Smooth muscle cell (in vitro differentiated cells): ENCODE results near the gene WDR4. TPM values are rescaled to one million over a fixed set of nuclear protein-coding genes. Genes with fewer than 3 reads are reported as not detected.
"Not testable (repeated sequence)": the region's sequence is repeated elsewhere in the genome, so short reads cannot be mapped to it uniquely, and the experiment has no call there.

Experiments used
- DNase-seq: peaks from one replicate; lab custom pipeline; 2025; ENCODE audit not compliant: unreplicated experiment; lab: John Stamatoyannopoulos, UW
- H2AFZ ChIP-seq: fragments of 200-600 bp; sonication (generic); 2 replicates; pipeline ENCODE4 v1.6.0; 2016; ENCODE audit warnings: antibody characterized with exemption, low read depth, mild to moderate bottlenecking
- H3F3A ChIP-seq: fragments of 200-600 bp; sonication (generic); 2 replicates; pipeline ENCODE4 v1.6.0; 2017; ENCODE audit warnings: antibody characterized with exemption, low read depth
- H3K27ac ChIP-seq: fragments of 200-600 bp; sonication (generic); 2 replicates; pipeline ENCODE4 v1.5.1; 2016; ENCODE audit warnings: low read depth, mild to moderate bottlenecking
- H3K27me3 ChIP-seq: fragments of 200-600 bp; sonication (generic); 2 replicates; pipeline ENCODE4 v1.6.1; 2016; ENCODE audit warnings: low read depth, mild to moderate bottlenecking
- H3K36me3 ChIP-seq: fragments of 200-600 bp; sonication (generic); 2 replicates; pipeline ENCODE4 v1.5.1; 2016; ENCODE audit warnings: low read depth
- H3K4me1 ChIP-seq: fragments of 200-600 bp; sonication (generic); 2 replicates; pipeline ENCODE4 v1.5.1; 2016; ENCODE audit warnings: low read depth
- H3K4me2 ChIP-seq: fragments of 200-600 bp; sonication (generic); 2 replicates; pipeline ENCODE4 v1.6.0; 2016; ENCODE audit warnings: mild to moderate bottlenecking
- H3K4me3 ChIP-seq: fragments of 200-600 bp; sonication (generic); 2 replicates; pipeline ENCODE4 v1.5.1; 2016; ENCODE audit warnings: mild to moderate bottlenecking
- H3K79me2 ChIP-seq: fragments of 200-600 bp; sonication (generic); 2 replicates; pipeline ENCODE4 v1.6.0; 2016; ENCODE audit warnings: low read depth, mild to moderate bottlenecking
- H3K9ac ChIP-seq: fragments of 200-600 bp; sonication (generic); 2 replicates; pipeline ENCODE4 v1.6.0; 2016; ENCODE audit warnings: low read depth
- H3K9me3 ChIP-seq: fragments of 200-600 bp; sonication (generic); replicated peaks from 2 replicates; pipeline ENCODE4 v1.5.1; 2016; ENCODE audit warnings: low read depth
- H4K20me1 ChIP-seq: fragments of 200-600 bp; sonication (generic); 2 replicates; pipeline ENCODE4 v1.6.0; 2016; ENCODE audit warnings: low read depth
- CTCF ChIP-seq: fragments of 200-600 bp; sonication (generic); IDR thresholded peaks from 2 replicates; pipeline ENCODE4 v1.5.1; 2017; ENCODE audit warnings: borderline replicate concordance, mild to moderate bottlenecking, antibody characterized with exemption; ENCODE audit not compliant: insufficient read depth, poor library complexity, severe bottlenecking
- WGBS: methylation state at CpG from one replicate; pipeline ENCODE4 v1.1.7; 2016; ENCODE audit warnings: low lambda C conversion rate; 5-methylcytosine and 5-hydroxymethylcytosine counted together
- polyA plus RNA-seq: library from polyadenylated mRNA; unstranded; fragments of >200 nt; fragmentation: Nextera tagmentation; extraction: Ambion mirVana; gene quantifications from 2 replicates; pipeline ENCODE4 v1.2.1, GENCODE V29; 2016
- total RNA-seq: library from RNA; depleted of rRNA; stranded (reverse); fragments of >200 nt; gene quantifications from 2 replicates; pipeline ENCODE4 v1.2.3, GENCODE V29; 2014

Gene WDR4
- total and polyA plus RNA-seq, 2 experiments from 2014 or later, result 5.1 TPM

- Histone ChIP-seq H3K27me3 (no peaks in the 10 kb centered on the region), H4K20me1 (no peaks in the 10 kb centered on the region), H3K4me1 (no peaks in the 10 kb centered on the region), H3K36me3 (no peaks in the 10 kb centered on the region), H2AFZ (no peak overlapping the region), H3K9me3 (no peaks in the 10 kb centered on the region), H3K4me2 (no peak overlapping the region), H3F3A (no peaks in the 10 kb centered on the region), H3K4me3 (no peak overlapping the region), H3K79me2 (no peaks in the 10 kb centered on the region), H3K27ac (no peak overlapping the region), H3K9ac (no peak overlapping the region)
- no peak for DNase-seq
- TF ChIP-seq CTCF, result no peak
- WGBS, result 96% methylated on average over 7 of the region's 7 CpGs
Measured at GRCh38 chr21:42819861-42820615, 59.3 kb downstream of the WDR4 start.

- Histone ChIP-seq H3F3A (no peaks in the 10 kb centered on the region), H3K79me2 (no peaks in the 10 kb centered on the region), H3K4me1 (no peaks in the 10 kb centered on the region), H3K4me3 (no peak overlapping the region), H3K27ac (no peak overlapping the region), H2AFZ (no peak overlapping the region), H3K4me2 (no peak overlapping the region), H3K36me3 (no peaks in the 10 kb centered on the region), H3K9me3 (no peaks in the 10 kb centered on the region), H4K20me1 (no peaks in the 10 kb centered on the region), H3K9ac (no peak overlapping the region), H3K27me3 (no peaks in the 10 kb centered on the region)
- peak; percentile 73 for TF ChIP-seq CTCF
- WGBS, result 57% methylated on average over 2 of the region's 2 CpGs
- DNase-seq, result no peak
Measured at GRCh38 chr21:42818328-42818749, 61.0 kb downstream of the WDR4 start.

GRCh38 chr21:42815217-42815616 is 64.1 kb downstream of the WDR4 start:
- Histone ChIP-seq H3K36me3 (no peaks in the 10 kb centered on the region), H3K4me3 (no peak overlapping the region), H3F3A (no peaks in the 10 kb centered on the region), H3K4me1 (no peaks in the 10 kb centered on the region), H3K9ac (no peak overlapping the region), H3K27me3 (no peaks in the 10 kb centered on the region), H4K20me1 (no peaks in the 10 kb centered on the region), H3K79me2 (no peaks in the 10 kb centered on the region), H2AFZ (no peak overlapping the region), H3K4me2 (no peak overlapping the region), H3K9me3 (no peaks in the 10 kb centered on the region), H3K27ac (no peak overlapping the region)
- WGBS, result 73% methylated on average over 1 of the region's 1 CpG
- DNase-seq, result no peak
- no peak for TF ChIP-seq CTCF

GRCh38 chr21:42812528-42813241 is 66.7 kb downstream of the WDR4 start:
- not testable (repeated sequence) for H3K4me3 ChIP-seq, H3F3A ChIP-seq, H2AFZ ChIP-seq, H3K9me3 ChIP-seq, H3K4me2 ChIP-seq, H3K27me3 ChIP-seq, H3K36me3 ChIP-seq, H4K20me1 ChIP-seq, H3K79me2 ChIP-seq, DNase-seq, H3K9ac ChIP-seq, H3K4me1 ChIP-seq
- 82% methylated on average over 5 of the region's 5 CpGs for WGBS
- H3K27ac ChIP-seq, result peak overlapping the region; percentile 56
